IPS-18a (cell line): Measurements from ENCODE around the gene SIGLEC12.
"Not testable (repeated sequence)": the region's sequence is repeated elsewhere in the genome, so short reads cannot be mapped to it uniquely, and the experiment has no call there.

Experiments used
- H3K27ac ChIP-seq: one replicate; pipeline ENCODE4 v1.5.1; 2013; ENCODE audit warnings: low read length
- H3K27me3 ChIP-seq: one replicate; pipeline ENCODE4 v1.6.1; 2013; ENCODE audit warnings: mild to moderate bottlenecking, low read length; ENCODE audit not compliant: control insufficient read depth, insufficient read depth
- H3K36me3 ChIP-seq: one replicate; pipeline ENCODE4 v1.6.1; 2013; ENCODE audit warnings: low read depth, low read length; ENCODE audit not compliant: control insufficient read depth
- H3K4me1 ChIP-seq: one replicate; pipeline ENCODE4 v1.6.1; 2013; ENCODE audit warnings: low read depth, low read length; ENCODE audit not compliant: control insufficient read depth
- H3K4me3 ChIP-seq: one replicate; pipeline ENCODE4 v1.5.1; 2013; ENCODE audit warnings: low read length
- H3K9ac ChIP-seq: one replicate; pipeline ENCODE4 v1.6.1; 2013; ENCODE audit warnings: mild to moderate bottlenecking, low read length, moderate library complexity
- H3K9me3 ChIP-seq: one replicate; pipeline ENCODE4 v1.6.1; 2013; ENCODE audit warnings: low read depth, low read length; ENCODE audit not compliant: control insufficient read depth

The SIGLEC12 gene

DNA sequence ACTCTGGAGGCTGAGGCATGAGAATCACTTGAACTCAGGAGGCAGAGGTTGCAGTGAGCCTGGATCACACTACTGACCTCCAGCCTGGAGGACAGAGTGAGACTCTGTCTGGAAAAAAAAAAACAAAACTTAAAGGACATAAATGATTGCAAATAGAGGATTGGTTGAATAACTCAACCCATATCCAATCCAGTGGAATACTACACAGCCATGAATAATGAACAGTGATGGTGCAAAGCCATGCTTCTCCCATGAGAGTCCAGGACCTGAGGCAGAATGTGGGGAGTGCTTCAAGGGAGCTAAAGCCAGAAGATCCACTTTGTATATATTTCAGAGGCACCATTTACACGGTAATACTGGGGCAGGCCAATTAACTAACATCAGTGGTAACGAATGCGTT is 25.4 kb downstream of the SIGLEC12 start:
- Histone ChIP-seq H3K27ac (no peak overlapping the region), H3K4me1 (no peaks in the 10 kb centered on the region), H3K9me3 (no peaks in the 10 kb centered on the region), H3K4me3 (no peak overlapping the region), H3K9ac (no peak overlapping the region), H3K36me3 (no peaks in the 10 kb centered on the region), H3K27me3 (no peaks in the 10 kb centered on the region)

GRCh38 chr19:51473009-51473707 is 28.4 kb downstream of the SIGLEC12 start:
- Histone ChIP-seq H3K4me1 (no peaks in the 10 kb centered on the region), H3K27me3 (peaks cover 3% of the 10 kb centered on the region), H3K36me3 (no peaks in the 10 kb centered on the region), H3K4me3 (no peak overlapping the region), H3K9ac (no peak overlapping the region), H3K27ac (no peak overlapping the region), H3K9me3 (no peaks in the 10 kb centered on the region)

DNA sequence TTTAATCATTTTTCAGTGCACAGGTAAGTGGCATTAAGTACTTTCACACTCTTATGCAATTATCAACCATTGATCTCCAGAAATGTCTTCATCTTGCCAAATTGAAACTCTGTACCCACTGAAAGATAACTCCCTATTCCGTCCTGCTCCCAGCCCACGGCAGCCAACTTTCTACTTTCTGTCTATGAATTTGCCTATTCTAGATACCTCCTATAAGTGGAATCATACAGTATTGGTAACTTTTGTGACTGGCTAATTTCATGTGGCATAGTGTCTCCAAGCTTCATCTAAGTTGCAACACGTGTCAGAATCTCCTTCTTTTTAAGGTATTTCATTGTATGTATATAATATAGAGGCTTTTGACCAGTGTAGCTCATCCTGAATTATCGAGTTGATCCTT is 29.0 kb downstream of the SIGLEC12 start:
- no peak overlapping the region for H3K27ac ChIP-seq
- H3K9ac ChIP-seq, result no peak overlapping the region
- H3K4me3 ChIP-seq, result no peak overlapping the region
- H3K27me3 ChIP-seq, result peaks cover 6% of the 10 kb centered on the region
- no peaks in the 10 kb centered on the region for H3K4me1 ChIP-seq
- no peaks in the 10 kb centered on the region for H3K9me3 ChIP-seq
- H3K36me3 ChIP-seq, result no peaks in the 10 kb centered on the region

GRCh38 chr19:51471527-51471926 is 30.1 kb downstream of the SIGLEC12 start:
- Histone ChIP-seq H3K27ac (no peak overlapping the region), H3K9ac (no peak overlapping the region), H3K4me3 (no peak overlapping the region), H3K27me3 (peaks cover 17% of the 10 kb centered on the region), H3K36me3 (no peaks in the 10 kb centered on the region), H3K9me3 (no peaks in the 10 kb centered on the region), H3K4me1 (no peaks in the 10 kb centered on the region)

DNA sequence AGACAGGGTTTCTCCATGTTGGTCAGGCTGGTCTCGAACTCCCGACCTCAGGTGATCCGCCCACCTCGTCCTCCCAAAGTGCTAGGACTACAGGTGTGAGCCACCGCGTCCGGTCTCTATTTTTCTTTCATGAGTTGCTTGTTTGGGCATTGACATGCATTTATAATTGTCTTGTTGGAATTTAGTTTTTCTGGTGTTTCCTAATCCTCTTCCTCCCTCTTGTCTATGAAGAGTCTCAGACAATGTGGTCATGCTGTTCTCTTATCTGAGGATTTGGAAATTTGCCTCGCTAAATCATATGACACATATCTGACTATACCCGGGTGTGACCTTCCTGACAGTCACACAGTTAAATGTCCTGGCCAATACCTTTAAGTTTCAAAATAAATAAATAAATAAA is 30.6 kb downstream of the SIGLEC12 start:
- H3K4me3 ChIP-seq, result no peak overlapping the region
- H3K36me3 ChIP-seq, result no peaks in the 10 kb centered on the region
- no peaks in the 10 kb centered on the region for H3K9me3 ChIP-seq
- H3K27ac ChIP-seq, result no peak overlapping the region
- no peaks in the 10 kb centered on the region for H3K4me1 ChIP-seq
- H3K27me3 ChIP-seq, result peaks cover 22% of the 10 kb centered on the region
- H3K9ac ChIP-seq, result no peak overlapping the region

DNA sequence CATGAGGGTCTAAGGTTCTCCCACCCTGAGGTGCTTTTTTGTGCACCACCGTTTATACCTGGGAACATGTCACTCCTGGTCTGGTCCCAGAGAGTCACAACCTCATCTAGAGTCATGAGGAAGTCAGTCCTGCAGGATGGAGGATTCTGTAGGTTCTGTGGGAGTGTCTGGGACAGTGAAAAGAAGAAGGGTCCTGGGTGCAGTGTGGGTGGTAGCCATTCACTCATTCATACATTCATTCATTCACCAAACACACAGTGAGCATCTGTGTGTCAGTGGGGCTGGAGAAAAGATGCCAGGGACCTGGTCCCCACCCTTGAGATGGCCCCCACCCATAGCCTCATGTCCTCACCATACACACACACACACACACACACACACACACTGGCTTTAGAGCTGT is 32.0 kb downstream of the SIGLEC12 start:
- Histone ChIP-seq H3K27me3 (peaks cover 36% of the 10 kb centered on the region), H3K27ac (no peak overlapping the region), H3K4me3 (no peak overlapping the region), H3K4me1 (no peaks in the 10 kb centered on the region), H3K9ac (no peak overlapping the region), H3K9me3 (no peaks in the 10 kb centered on the region), H3K36me3 (no peaks in the 10 kb centered on the region)

- H3K4me1 ChIP-seq, result no peaks in the 10 kb centered on the region
- no peaks in the 10 kb centered on the region for H3K36me3 ChIP-seq
- no peak overlapping the region for H3K27ac ChIP-seq
- H3K9ac ChIP-seq, result no peak overlapping the region
- H3K4me3 ChIP-seq, result no peak overlapping the region
- H3K9me3 ChIP-seq, result no peaks in the 10 kb centered on the region
- H3K27me3 ChIP-seq, result peaks cover 40% of the 10 kb centered on the region
These were observed 32.4 kb downstream of the SIGLEC12 start for GRCh38 chr19:51469162-51469561.

DNA sequence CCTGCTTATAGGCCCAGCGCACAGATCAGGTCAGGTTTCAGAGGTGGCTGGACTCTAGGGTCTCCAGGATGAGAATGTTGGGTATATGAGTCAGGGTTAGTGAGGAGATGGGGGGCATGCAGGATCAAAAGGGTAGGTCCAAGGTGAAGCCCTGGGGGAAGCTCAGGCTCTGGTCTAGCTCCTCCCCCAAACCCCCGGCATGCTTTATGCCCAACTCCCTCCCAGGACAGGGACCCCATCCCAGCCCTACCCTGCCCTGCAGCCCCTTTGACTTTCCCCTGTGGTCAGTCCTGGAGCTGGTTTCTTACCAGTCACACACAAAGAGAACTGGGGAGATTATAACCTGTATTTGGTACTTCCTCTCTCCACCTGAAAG is 33.1 kb downstream of the SIGLEC12 start:
- Histone ChIP-seq H3K9me3 (no peaks in the 10 kb centered on the region), H3K4me3 (no peak overlapping the region), H3K36me3 (no peaks in the 10 kb centered on the region), H3K4me1 (no peaks in the 10 kb centered on the region), H3K9ac (no peak overlapping the region), H3K27ac (no peak overlapping the region), H3K27me3 (peaks cover 41% of the 10 kb centered on the region)

DNA sequence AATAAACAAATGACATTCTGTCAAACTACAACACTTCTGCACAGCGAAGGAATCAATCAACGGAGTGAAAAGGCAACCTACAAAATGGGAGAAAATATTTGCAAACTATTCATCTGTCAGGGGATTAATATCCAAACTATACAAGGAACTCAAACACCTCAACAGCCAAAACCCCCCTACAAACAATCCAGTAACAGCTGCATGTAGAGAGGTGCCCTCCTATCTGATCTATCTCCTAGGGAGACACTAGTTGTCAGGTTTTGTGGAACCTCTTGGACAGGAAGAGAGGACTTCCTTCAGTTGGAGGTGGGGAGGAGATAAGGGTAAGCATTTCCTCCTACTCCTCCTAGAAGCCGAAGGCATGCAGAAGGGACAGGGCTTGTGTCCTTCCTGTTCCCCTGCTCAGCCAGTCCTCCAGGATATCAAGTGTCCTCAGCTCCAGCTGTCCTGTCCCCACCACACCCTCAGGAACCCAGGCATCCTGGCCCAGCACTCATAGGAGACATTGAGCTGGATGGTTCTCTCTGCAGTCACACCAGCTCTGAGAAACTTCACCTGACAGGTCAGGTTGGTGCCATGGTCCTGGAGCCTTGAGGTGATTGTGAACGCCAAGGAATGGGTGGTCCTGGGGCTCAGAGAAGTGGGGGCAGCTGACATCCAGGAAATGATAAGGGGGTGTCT is 33.6 kb downstream of the SIGLEC12 start:
- H3K9ac ChIP-seq, result no peak overlapping the region
- no peaks in the 10 kb centered on the region for H3K4me1 ChIP-seq
- no peak overlapping the region for H3K4me3 ChIP-seq
- H3K9me3 ChIP-seq, result no peaks in the 10 kb centered on the region
- H3K27ac ChIP-seq, result no peak overlapping the region
- peaks cover 46% of the 10 kb centered on the region for H3K27me3 ChIP-seq
- H3K36me3 ChIP-seq, result no peaks in the 10 kb centered on the region

DNA sequence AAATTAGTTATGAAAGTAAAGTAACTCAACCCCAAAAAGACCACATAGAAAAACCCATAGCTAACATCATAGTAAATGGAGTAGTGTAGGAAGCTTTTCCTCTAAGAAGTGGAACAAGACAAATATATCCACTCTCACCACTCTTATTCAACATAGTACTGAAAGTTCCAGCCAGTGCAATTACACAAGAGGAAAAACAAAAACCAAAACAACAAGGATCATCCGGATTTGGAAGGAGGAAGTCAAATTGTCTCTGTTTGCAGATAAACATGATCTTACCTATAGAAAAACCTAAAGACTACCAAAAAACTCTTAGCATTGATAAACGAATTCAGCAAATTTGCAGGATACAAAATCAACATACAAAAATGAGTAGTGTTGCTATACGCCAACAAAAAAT is 34.9 kb downstream of the SIGLEC12 start:
- Histone ChIP-seq H3K27ac (no peak overlapping the region), H3K9me3 (no peaks in the 10 kb centered on the region), H3K4me3 (no peak overlapping the region), H3K4me1 (no peaks in the 10 kb centered on the region), H3K27me3 (peaks cover 50% of the 10 kb centered on the region), H3K9ac (no peak overlapping the region), H3K36me3 (no peaks in the 10 kb centered on the region)

DNA sequence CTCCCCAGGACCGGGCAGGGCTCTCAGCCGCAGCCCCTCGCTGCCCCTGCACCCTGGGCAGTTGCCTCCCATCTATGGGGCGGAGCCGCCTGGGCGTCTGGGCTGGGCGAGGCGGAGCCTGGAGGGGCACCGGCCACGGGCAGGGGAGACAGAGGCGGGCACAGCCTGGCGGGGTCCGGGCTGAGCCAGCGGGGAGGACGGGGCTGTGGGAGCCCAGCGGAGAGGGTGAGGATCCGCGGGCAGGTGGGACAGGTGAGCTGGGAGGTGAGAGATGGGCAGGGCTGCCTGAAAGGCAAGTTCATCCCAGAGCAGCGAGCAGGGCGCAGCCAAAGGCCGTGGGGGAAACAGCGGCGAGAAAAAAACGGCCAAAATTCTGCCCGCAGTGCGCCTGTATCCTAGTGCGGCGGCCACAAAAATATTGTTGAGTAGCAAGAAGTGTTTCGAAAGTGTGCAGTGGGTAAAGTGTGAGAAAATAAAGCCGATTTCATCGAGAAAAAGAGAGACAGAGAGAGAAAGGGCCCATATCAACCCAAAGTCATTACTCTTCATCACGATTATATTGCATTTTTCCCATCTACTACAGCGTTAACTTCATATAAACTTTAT is 37.5 kb downstream of the SIGLEC12 start:
- peak overlapping the region; percentile 32 for H3K4me3 ChIP-seq

DNA sequence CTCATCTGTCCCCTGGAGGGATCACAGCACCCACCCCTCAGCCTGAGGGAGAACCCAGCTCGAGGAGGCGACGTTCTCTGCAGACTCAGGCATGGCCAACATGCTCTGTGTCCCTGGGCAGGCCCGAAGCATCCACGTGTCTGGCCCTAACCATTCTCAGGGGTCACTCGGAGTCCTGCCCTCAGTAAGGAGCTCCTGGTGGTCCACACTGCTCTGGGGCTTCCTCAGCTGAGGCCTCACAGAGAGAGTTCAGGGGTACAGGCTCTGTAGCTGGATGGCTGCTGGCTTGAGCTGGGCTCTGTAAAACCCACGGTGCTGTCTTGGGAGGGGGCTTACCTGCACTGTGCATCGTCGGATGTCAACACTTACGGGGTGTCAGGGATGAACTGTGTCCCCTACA is 38.9 kb downstream of the SIGLEC12 start:
- Histone ChIP-seq H3K27ac (no peak overlapping the region), H3K9ac (no peak overlapping the region), H3K4me3 (no peak overlapping the region), H3K9me3 (no peaks in the 10 kb centered on the region), H3K4me1 (no peaks in the 10 kb centered on the region), H3K36me3 (no peaks in the 10 kb centered on the region), H3K27me3 (peaks cover 44% of the 10 kb centered on the region)

More for the DNA sequence above, 37.5 kb downstream of the SIGLEC12 start:
- not testable (repeated sequence) for H3K4me1 ChIP-seq, H3K9ac ChIP-seq, H3K9me3 ChIP-seq, H3K36me3 ChIP-seq, H3K27ac ChIP-seq
- H3K27me3 ChIP-seq, result peaks cover 50% of the 10 kb centered on the region
